Stomach (tissue), 4 donors: ENCODE data around the gene DCC.

Source experiments
- POLR2A ChIP-seq, 4 donors: fragments of 450-650 bp; IDR thresholded peaks; one replicate each; pipeline ENCODE4 v1.6.1; 2016; ENCODE audit warnings: antibody characterized with exemption in 4 of 4, control low read depth in 2 of 4, mild to moderate bottlenecking in 1 of 4, moderate library complexity in 1 of 4
- POLR2AphosphoS5 ChIP-seq, 3 donors: sonication (generic); formaldehyde crosslinking; IDR thresholded peaks; one replicate each; pipeline ENCODE4 v1.6.1; 2016; ENCODE audit warnings: antibody characterized with exemption in 3 of 3

- TF ChIP-seq POLR2AphosphoS5 (IDR thresholded peaks at IDR 0.05) (no peak), POLR2A (IDR thresholded peaks at IDR 0.05) (no peak)
Observed at GRCh38 chr18:52596748-52597435, 256.9 kb downstream of the DCC start.
